Naive thymus-derived CD4-positive, alpha-beta T cell (primary cell): ENCODE measurements around the gene CYGB. TPM values are rescaled to one million over a fixed set of nuclear protein-coding genes. Genes with fewer than 3 reads are reported as not detected.

Experiments used
- ATAC-seq: fragments of 150-1000 bp; cut with Tn5 transposase; 2 replicates; pipeline ENCODE4 v1.10.0; 2021; ENCODE audit warnings: mild to moderate bottlenecking, moderate library complexity
- CTCF ChIA-PET: fragments of 350-600 bp; sonication (Branson Sonifier 250); formaldehyde crosslinking; loops from one replicate; lab custom pipeline; 2021; ENCODE audit warnings: antibody characterized with exemption; lab: Charles Lee
- POLR2A ChIA-PET: fragments of 350-600 bp; sonication (Branson Sonifier 250); formaldehyde crosslinking; loops from one replicate; lab custom pipeline; 2021; ENCODE audit warnings: antibody characterized with exemption, inconsistent platforms; lab: Charles Lee
- DNase-seq, 9 donors: peaks; one replicate each; pipeline versions ENCODE4 v3.0.0 to v3.0.0-alpha.2; 2020 to 2022; ENCODE audit warnings: mixed read lengths in 1 of 9
- H3K27ac ChIP-seq: one replicate; pipeline ENCODE4 v1.7.0; 2013; ENCODE audit warnings: mild to moderate bottlenecking, low read depth, low read length, moderate library complexity
- H3K27me3 ChIP-seq, 2 donors: one replicate each; pipeline ENCODE4 v1.7.0; 2013; ENCODE audit warnings: low read length in 2 of 2, mild to moderate bottlenecking in 2 of 2, moderate library complexity in 2 of 2; ENCODE audit not compliant: control insufficient read depth in 2 of 2, insufficient read depth in 2 of 2
- H3K36me3 ChIP-seq, 3 experiments: 1 replicate in 2 of 3; 2 replicates in 1 of 3; pipeline ENCODE4 v1.7.0; 2013; ENCODE audit warnings: low read length in 3 of 3, mild to moderate bottlenecking in 3 of 3, moderate library complexity in 1 of 3; ENCODE audit not compliant: insufficient read depth in 3 of 3, control insufficient read depth in 2 of 3
- H3K4me1 ChIP-seq, 2 donors: one replicate each; pipeline ENCODE4 v1.7.0; 2013; ENCODE audit warnings: low read length in 2 of 2, mild to moderate bottlenecking in 2 of 2, moderate library complexity in 1 of 2; ENCODE audit not compliant: control insufficient read depth in 2 of 2, insufficient read depth in 2 of 2
- H3K4me3 ChIP-seq: 2 replicates; pipeline ENCODE4 v1.7.0; 2013; ENCODE audit warnings: mild to moderate bottlenecking, low read length
- H3K9me3 ChIP-seq, 3 experiments: 1 replicate in 2 of 3; 2 replicates in 1 of 3; pipeline ENCODE4 v1.7.0; 2013; ENCODE audit warnings: low read length in 3 of 3; ENCODE audit not compliant: control insufficient read depth in 2 of 3
- H3K27ac Mint-ChIP-seq, 9 donors: one replicate each; pipeline ENCODE4 v1.8.0; 2020 to 2022; ENCODE audit warnings: mixed read lengths in 9 of 9, mild to moderate bottlenecking in 8 of 9, moderate library complexity in 5 of 9, inconsistent platforms in 2 of 9
- H3K27me3 Mint-ChIP-seq, 5 donors: one replicate each; pipeline ENCODE4 v1.8.0; 2021 to 2022; ENCODE audit warnings: mixed read lengths in 5 of 5, mild to moderate bottlenecking in 1 of 5
- H3K36me3 Mint-ChIP-seq, 5 donors: one replicate each; pipeline ENCODE4 v1.8.0; 2020 to 2022; ENCODE audit warnings: mixed read lengths in 5 of 5, mild to moderate bottlenecking in 3 of 5, inconsistent platforms in 1 of 5
- H3K4me1 Mint-ChIP-seq, 7 donors: one replicate each; pipeline ENCODE4 v1.8.0; 2020 to 2022; ENCODE audit warnings: mixed read lengths in 7 of 7, mild to moderate bottlenecking in 3 of 7, inconsistent platforms in 1 of 7
- H3K4me3 Mint-ChIP-seq, 10 donors: one replicate each; pipeline ENCODE4 v1.8.0; 2020 to 2022; ENCODE audit warnings: mild to moderate bottlenecking in 10 of 10, mixed read lengths in 10 of 10, moderate library complexity in 6 of 10, inconsistent platforms in 2 of 10
- H3K9me3 Mint-ChIP-seq, 11 donors: one replicate each; pipeline ENCODE4 v1.8.0; 2020 to 2022; ENCODE audit warnings: mixed read lengths in 11 of 11, mild to moderate bottlenecking in 4 of 11, inconsistent platforms in 1 of 11, moderate library complexity in 1 of 11
- intact Hi-C, 2 donors: fragments of 100-400 bp; cut with micrococcal nuclease; formaldehyde crosslinking; loops; one replicate each; pipeline ENCODE4 v1.15.1; 2023
- polyA plus RNA-seq, 2 donors: library from polyadenylated mRNA; unstranded; fragments of 300-500 nt; fragmentation: Illumina TruSeq; gene quantifications; one replicate each; pipeline ENCODE4 v1.2.3, GENCODE V29; 2021
- total RNA-seq, 6 experiments: library from RNA in 5 of 6; stranded (reverse) in 5 of 6; gene quantifications; 1 replicate in 5 of 6; 2 replicates in 1 of 6; pipeline ENCODE4 v1.2.3 and lab custom pipeline; 2021 to 2026

Gene CYGB
- total and polyA plus RNA-seq, 7 experiments from 2014 or later = 0.33 to 0.35 TPM; not detected in 5

DNA sequence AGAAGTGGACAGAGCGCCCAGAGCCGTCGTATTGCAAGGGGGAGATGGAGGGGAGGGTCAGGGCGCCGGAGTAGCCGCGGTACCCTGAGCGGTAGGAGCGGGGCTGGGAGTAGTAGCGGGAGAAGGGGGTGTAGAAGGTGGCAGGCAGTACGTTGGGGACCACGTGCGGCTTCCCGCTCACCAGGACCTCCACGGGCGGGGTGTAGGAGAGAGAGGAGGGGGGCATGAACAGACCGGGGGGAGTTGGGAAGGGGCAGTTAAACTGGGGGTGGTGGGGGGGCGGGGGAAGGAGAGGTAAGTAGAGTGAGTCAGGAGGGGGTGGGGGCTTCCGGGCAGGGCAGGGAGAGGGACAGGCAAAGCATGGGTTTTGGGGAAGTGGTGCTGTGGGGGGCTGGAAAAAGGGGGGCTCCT is 31.3 kb upstream of the CYGB start:
- peak overlapping the region in 1 of 9 donors; percentile 66 for H3K27ac Mint-ChIP-seq
- Histone ChIP-seq H3K27ac (no peak overlapping the region), H3K4me1 (no peaks in the 10 kb centered on the region), H3K9me3 (no peaks in the 10 kb centered on the region), H3K4me3 (no peak overlapping the region), H3K36me3 (peaks cover 0 to 24% (median 3%) of the 10 kb centered on the region in 3 experiments), H3K27me3 (no peaks in the 10 kb centered on the region)
- H3K4me3 Mint-ChIP-seq = peak overlapping the region in 2 of 10 donors; percentile 17 to 66
- intact Hi-C loops = no loop called here
- peaks cover 0 to 5% (median 0%) of the 10 kb centered on the region in 5 donors for H3K27me3 Mint-ChIP-seq
- H3K4me1 Mint-ChIP-seq = peaks cover 14 to 32% (median 19%) of the 10 kb centered on the region in 7 donors
- H3K9me3 Mint-ChIP-seq = no peaks in the 10 kb centered on the region
- POLR2A ChIA-PET = no interaction called here
- ATAC-seq (no peak), DNase-seq (no peak)
- peaks cover 0 to 21% (median 11%) of the 10 kb centered on the region in 5 donors for H3K36me3 Mint-ChIP-seq
- CTCF ChIA-PET = no interaction called here

DNA sequence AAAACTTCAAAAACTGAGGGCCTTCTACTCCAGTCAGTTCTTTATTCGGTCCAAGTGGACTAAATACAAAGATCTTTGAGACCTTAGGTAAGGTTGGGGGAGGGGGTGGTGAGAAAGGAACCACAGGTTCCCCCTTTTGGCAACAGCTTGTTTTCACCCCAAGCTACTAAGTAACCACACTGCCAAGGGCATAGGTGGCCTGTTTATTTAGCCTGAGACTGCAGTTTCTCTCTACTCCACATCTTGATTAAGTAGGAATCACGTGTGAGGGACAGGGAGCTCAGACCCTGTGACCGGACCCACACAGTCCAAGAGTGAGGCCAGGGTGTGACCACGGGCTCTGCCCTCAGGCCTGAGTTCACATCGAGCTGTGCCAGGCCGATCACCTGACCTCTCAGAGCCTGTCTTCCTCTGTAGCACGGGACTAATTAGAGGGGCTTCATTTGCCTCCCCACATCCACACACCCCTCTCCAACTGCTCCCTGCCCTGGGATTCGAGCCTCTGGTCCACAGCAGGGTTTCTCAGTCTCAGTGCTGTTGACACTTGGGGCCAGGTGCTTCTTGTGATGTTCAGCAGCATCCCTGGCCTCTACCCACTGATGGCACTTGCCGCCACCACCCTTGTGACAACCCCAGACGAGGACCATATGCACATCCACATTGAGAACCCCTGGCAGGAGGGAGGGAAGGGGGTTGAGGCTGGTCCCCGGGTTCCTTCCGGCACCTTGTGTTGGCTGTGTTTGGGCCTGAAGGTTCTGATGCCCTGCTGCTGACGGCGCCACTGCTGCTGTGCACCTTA is 30.3 kb upstream of the CYGB start:
- peaks cover 3 to 27% (median 15%) of the 10 kb centered on the region in 5 donors for H3K36me3 Mint-ChIP-seq
- H3K27me3 ChIP-seq = no peaks in the 10 kb centered on the region
- H3K4me1 ChIP-seq = no peaks in the 10 kb centered on the region
- intact Hi-C loops = no loop called here
- ChIA-PET POLR2A (interaction anchor here (1.1 kb wide), 1 partner anchor 17 kb away, joined by 3 read pairs; no protein-coding TSS in a partner anchor), CTCF (no interaction called here)
- H3K9me3 Mint-ChIP-seq = no peaks in the 10 kb centered on the region
- H3K4me1 Mint-ChIP-seq = peaks cover 16 to 34% (median 20%) of the 10 kb centered on the region in 7 donors
- no peak overlapping the region for H3K27ac Mint-ChIP-seq
- H3K9me3 ChIP-seq = no peaks in the 10 kb centered on the region
- H3K27me3 Mint-ChIP-seq = peaks cover 0 to 5% (median 0%) of the 10 kb centered on the region in 5 donors
- no peak overlapping the region for H3K27ac ChIP-seq
- peak overlapping the region in 1 of 10 donors; percentile 66 for H3K4me3 Mint-ChIP-seq
- ATAC-seq = peak; percentile 62
- no peak overlapping the region for H3K4me3 ChIP-seq
- DNase-seq = no peak
- peaks cover 0 to 26% (median 3%) of the 10 kb centered on the region in 3 experiments for H3K36me3 ChIP-seq

DNA sequence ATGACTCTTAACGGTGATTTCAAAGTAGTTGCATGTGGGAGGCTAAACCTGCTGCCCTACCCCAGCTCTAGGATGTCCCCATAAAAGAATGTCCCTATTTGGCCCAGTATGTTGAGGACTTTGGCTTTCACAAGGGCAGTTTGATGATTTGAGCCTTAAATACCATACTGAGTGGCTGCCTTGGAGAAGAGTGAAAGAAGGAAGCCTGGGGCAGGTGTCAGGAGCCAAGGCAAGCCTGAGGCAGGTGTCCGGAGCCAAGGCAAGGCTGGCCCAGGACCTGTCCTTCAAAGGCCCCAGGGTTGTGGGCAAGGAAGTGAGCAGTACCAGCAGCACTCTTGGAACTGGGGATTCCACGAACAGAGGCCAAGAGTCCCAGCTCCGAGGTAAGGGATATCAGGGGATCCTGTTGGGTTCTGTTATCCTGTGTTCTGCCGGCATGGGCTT is 29.5 kb upstream of the CYGB start:
- peaks cover 4 to 30% (median 18%) of the 10 kb centered on the region in 5 donors for H3K36me3 Mint-ChIP-seq
- DNase-seq (no peak), ATAC-seq (no peak)
- H3K4me3 Mint-ChIP-seq = no peak overlapping the region
- intact Hi-C loops = no loop called here
- H3K9me3 Mint-ChIP-seq = no peaks in the 10 kb centered on the region
- H3K4me1 Mint-ChIP-seq = peaks cover 20 to 36% (median 22%) of the 10 kb centered on the region in 7 donors
- Histone ChIP-seq H3K27me3 (no peaks in the 10 kb centered on the region), H3K4me3 (no peak overlapping the region), H3K27ac (no peak overlapping the region), H3K36me3 (peaks cover under 1 to 34% (median 4%) of the 10 kb centered on the region in 3 experiments), H3K4me1 (peaks cover 0 to 1% of the 10 kb centered on the region in 2 donors), H3K9me3 (no peaks in the 10 kb centered on the region)
- POLR2A ChIA-PET = interaction anchor here (1.1 kb wide), 1 partner anchor 16 kb away, joined by 3 read pairs; no protein-coding TSS in a partner anchor
- H3K27me3 Mint-ChIP-seq = peaks cover 0 to 5% (median 0%) of the 10 kb centered on the region in 5 donors
- H3K27ac Mint-ChIP-seq = peak overlapping the region in 2 of 9 donors; percentile 32 to 46
- CTCF ChIA-PET = interaction anchor here (0.6 to 1.1 kb wide), 2 partner anchors 11 to 20 kb away, joined by 3 read pairs; no protein-coding TSS in a partner anchor

DNA sequence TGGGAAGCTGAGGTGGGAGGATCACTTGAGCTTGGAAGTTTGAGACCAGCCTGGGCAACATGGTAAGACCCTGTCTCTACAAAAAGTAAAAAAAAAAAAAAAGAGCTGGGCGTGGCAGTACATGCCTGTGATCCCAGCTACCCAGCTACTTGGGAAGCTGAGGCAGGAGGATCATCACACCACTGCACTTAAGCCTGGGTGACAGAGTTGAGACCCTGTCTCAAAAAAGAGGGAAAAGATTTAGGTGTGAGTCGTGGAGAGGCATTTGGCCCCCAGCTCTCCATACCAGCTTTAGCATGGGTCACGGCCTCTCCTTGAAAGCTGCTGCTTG is 29.1 kb upstream of the CYGB start:
- no peaks in the 10 kb centered on the region for H3K9me3 Mint-ChIP-seq
- peaks cover 7 to 35% (median 20%) of the 10 kb centered on the region in 5 donors for H3K36me3 Mint-ChIP-seq
- Histone ChIP-seq H3K27ac (no peak overlapping the region), H3K4me3 (no peak overlapping the region), H3K27me3 (no peaks in the 10 kb centered on the region), H3K4me1 (peaks cover 0 to 6% of the 10 kb centered on the region in 2 donors), H3K9me3 (no peaks in the 10 kb centered on the region), H3K36me3 (peaks cover 5 to 38% (median 8%) of the 10 kb centered on the region in 3 experiments)
- ATAC-seq = no peak
- ChIA-PET POLR2A (interaction anchor here (0.7 kb wide), 1 partner anchor 98 kb away, joined by 3 read pairs; no protein-coding TSS in a partner anchor), CTCF (interaction anchor here (0.6 to 1.2 kb wide), 4 partner anchors 9 to 114 kb away, joined by 3 read pairs; no protein-coding TSS in a partner anchor)
- intact Hi-C loops = no loop called here
- peaks cover 20 to 39% (median 26%) of the 10 kb centered on the region in 7 donors for H3K4me1 Mint-ChIP-seq
- H3K27ac Mint-ChIP-seq = peak overlapping the region in 1 of 9 donors; percentile 48
- no peak for DNase-seq
- peaks cover 0 to 5% (median 0%) of the 10 kb centered on the region in 5 donors for H3K27me3 Mint-ChIP-seq
- no peak overlapping the region for H3K4me3 Mint-ChIP-seq

DNA sequence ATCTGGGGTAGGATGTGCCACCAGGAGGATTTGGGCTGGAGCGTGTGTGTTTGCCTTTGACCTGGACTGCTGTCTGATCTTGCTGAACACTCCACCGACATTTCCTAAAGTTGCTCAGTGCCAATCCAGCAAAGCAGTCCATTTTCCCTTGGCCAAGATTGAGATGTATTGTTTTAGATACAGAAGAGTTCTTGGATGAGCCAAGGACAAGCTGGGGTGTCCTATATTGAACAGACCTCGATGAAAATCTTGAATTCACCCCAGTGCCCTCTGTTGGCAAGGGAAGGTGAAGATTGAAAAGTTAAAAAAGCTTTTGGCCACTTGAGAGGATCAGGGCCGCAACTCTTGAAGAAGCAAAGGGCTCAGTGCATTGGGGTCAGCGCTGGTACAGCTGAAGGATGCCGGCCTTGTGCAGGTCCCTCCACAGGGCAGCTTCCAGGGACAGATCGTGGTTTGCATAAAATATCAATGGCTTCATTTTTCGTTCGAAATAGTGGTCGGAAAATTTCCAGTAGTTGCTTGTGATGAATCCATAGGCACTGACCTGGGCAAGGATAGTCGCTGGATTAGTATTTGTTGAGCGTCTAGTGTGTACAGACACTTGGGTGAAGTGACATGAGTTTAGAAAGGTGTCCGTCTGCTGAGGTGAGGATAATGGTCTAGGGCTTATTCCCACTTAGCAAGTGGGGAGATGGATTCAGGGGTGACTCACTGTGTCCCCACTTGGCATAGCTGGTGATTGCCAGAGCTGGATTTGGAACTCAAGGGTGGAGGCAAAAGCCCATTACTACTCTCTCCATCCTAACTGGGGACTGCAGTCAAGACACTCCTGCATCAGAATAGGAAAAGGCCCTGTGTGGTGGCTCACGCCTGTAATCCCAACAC is 28.5 kb upstream of the CYGB start:
- no peaks in the 10 kb centered on the region for H3K9me3 Mint-ChIP-seq
- H3K27ac ChIP-seq = no peak overlapping the region
- no peaks in the 10 kb centered on the region for H3K9me3 ChIP-seq
- H3K4me3 ChIP-seq = no peak overlapping the region
- CTCF ChIA-PET = interaction anchor here (1.1 to 1.2 kb wide), 3 partner anchors 8 to 115 kb away, joined by 3 read pairs; no protein-coding TSS in a partner anchor
- peaks cover 0 to 5% (median 0%) of the 10 kb centered on the region in 5 donors for H3K27me3 Mint-ChIP-seq
- H3K36me3 Mint-ChIP-seq = peaks cover 9 to 37% (median 21%) of the 10 kb centered on the region in 5 donors
- peak overlapping the region in 2 of 9 donors; percentile 22 to 48 for H3K27ac Mint-ChIP-seq
- peaks cover 20 to 45% (median 29%) of the 10 kb centered on the region in 7 donors for H3K4me1 Mint-ChIP-seq
- peaks cover 5 to 44% (median 8%) of the 10 kb centered on the region in 3 experiments for H3K36me3 ChIP-seq
- no peak overlapping the region for H3K4me3 Mint-ChIP-seq
- intact Hi-C loops = no loop called here
- no peak for ATAC-seq
- peaks cover 4 to 12% of the 10 kb centered on the region in 2 donors for H3K4me1 ChIP-seq
- POLR2A ChIA-PET = interaction anchor here (0.6 to 0.7 kb wide), 2 partner anchors 37 to 98 kb away, joined by 3 read pairs; no protein-coding TSS in a partner anchor
- no peak for DNase-seq
- H3K27me3 ChIP-seq = no peaks in the 10 kb centered on the region
